ENCODE results near the gene CASTOR1.

Gene CASTOR1

DNA sequence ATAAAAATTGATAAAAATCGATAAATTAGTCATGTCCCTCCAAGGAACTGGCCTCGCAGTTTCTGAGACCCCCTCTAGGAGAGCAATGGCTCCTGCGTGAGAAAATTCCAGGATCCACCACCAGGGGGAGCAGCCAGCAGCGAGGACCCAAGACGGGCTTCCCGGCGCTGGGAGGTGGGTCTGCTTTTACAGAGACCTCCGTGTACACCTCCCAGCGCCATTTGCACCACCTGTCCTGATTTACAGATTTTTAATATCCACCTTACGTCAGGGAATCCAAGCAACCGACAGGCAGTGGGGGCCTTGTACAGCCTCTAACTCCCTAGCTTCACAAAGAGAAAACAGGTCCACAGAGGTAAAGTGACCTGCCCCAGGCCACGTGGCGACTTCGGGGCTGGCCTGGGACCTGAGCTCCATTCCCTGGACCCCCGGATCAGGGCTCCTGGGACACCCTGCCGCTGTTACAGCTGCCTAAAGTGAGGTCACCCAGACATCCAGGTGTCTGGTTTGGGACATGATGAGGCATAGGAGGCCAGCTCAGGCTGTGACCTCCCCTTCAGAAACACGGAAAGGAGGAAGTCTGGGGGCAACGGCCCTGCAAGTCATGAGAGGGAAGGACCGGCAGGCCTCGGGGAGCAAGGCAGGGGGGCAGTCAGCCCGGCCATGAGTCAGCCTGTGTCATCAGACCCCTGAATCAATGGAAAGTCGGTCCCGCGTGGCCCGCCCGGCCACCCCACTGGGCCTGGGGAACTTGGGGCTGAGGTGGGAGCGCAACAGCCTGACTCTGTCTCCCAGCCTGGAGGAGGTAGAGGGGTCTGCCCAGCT lies 26.2 kb downstream of the CASTOR1 start:
- no peak for DNase-seq

DNA sequence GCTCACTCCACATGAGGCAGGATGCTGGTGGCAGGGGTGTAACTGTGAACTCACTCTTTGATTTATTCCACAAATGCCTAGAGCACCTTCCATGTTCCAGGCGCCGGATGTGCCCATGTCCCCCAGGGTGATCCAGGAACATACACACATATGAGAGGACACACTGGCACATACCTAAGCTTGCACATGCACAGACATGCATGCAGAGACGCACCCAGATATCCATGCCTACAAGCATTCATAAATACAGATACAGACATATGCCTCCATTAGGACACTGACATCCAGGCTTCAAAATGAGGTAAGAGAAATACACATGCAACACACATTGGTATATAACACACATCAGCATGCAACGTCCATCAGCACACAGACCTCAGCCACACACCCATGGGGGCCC lies 27.2 kb downstream of the CASTOR1 start:
- DNase-seq = no peak

DNA sequence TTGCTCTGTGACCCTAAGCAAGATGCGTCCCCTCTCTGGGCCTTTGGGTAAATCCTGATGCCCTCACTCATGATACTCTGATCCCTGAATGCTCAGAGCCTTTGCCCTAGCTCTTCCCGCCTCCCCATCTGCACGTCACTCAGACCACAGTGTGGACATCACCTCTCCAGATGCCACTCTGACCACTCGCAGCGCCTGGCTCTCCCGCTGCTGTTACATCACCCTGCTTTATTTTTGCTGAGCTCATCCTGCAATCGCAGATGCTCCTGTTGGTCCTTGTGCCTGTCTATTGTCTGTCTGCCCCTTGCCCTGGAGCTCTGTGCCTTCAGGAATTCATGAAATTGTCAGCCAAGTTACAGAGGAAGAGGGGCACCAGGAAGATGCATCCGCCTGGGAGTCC lies 28.2 kb downstream of the CASTOR1 start:
- DNase-seq = no peak

DNA sequence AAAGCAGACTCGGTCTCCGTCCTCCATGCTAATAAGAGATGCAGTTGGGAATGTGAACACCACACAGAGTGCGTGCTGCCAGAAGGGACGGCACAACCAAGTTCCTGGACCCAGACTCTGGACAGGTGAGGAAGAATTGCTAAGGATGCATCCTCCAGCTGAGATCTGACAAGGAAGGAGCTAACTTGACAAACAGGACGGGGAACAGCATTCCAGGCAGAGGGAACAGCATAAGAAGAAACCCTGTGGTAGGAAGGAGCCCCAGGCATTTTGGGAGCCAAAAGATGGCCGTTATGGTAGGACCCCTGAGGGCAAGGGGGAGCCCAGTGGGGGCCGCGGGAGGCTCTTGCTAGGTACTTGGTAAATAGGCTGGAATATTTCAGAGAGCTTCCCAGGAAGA lies 28.6 kb downstream of the CASTOR1 start:
- DNase-seq = no peak

DNA sequence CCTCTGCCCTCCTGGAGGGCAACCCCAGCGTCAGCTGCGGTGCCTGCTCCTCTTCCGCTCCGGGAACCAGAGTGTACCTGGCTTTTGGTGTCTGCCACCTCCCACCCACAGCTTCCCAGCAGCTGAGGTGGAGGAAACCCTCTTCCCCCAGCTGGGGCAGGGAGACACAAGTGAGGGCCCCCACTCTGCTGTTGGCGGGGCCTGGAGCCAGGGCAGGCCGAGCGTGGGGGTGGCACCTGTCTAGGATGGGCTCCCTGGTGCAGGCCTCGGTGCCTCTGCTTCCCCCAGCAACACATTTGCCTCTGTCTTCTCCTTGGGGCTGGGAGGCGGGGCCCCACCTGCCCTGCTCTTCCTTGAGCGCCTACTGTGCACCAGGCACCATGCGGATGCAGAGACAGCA lies 29.0 kb downstream of the CASTOR1 start:
- DNase-seq = no peak

DNA sequence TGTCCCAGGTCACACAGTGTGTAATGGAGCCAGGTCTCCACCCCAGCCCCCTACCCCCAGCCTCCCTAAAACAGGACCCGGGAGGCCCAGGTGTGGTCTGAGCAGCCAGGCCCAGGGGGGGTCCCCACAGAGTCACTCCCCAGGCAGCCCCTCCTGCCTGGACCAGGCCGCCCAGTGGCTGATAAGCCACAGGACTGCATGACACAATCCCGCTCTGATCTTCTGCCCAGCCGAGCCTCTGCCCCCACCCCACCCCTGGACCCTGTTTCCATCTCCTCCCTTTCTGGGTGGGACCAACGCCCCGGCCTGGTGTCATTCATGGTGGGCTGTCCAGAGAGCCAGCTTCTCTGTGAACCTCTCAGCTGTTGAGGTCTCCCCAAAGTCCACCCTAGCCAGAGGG lies 35.0 kb downstream of the CASTOR1 start:
- DNase-seq = no peak

DNA sequence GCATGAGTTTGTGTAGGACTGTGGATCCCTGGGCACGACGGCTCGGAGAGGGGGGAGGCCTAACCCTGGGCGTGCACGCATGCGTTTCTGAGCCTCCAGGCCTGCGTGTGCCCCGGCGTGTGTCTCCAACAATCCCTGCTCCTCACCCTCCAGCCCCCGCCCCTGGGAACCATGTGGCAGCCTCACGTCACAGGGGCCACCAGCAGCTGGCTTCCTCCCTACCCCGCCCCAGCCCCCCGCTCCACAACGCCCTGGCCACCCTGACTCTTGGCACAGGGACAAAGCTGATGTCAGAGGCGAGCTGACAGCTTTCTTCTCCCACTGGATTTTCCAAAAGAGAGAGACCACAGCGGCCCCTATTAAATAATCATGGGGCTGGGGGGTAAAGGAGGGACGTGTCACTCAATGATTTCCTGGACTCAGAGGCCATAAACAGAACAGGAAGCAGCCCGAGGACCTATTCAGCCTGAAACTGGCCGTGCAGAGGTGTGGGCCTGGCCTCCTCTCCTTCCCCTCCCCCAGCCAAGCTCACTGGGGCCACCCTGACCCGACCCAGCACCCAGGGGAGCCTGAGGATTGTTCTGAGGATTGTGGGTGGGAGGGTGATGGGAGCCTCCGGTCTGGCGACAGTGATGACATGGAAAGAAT lies 36.0 kb downstream of the CASTOR1 start:
- no peak for DNase-seq

DNA sequence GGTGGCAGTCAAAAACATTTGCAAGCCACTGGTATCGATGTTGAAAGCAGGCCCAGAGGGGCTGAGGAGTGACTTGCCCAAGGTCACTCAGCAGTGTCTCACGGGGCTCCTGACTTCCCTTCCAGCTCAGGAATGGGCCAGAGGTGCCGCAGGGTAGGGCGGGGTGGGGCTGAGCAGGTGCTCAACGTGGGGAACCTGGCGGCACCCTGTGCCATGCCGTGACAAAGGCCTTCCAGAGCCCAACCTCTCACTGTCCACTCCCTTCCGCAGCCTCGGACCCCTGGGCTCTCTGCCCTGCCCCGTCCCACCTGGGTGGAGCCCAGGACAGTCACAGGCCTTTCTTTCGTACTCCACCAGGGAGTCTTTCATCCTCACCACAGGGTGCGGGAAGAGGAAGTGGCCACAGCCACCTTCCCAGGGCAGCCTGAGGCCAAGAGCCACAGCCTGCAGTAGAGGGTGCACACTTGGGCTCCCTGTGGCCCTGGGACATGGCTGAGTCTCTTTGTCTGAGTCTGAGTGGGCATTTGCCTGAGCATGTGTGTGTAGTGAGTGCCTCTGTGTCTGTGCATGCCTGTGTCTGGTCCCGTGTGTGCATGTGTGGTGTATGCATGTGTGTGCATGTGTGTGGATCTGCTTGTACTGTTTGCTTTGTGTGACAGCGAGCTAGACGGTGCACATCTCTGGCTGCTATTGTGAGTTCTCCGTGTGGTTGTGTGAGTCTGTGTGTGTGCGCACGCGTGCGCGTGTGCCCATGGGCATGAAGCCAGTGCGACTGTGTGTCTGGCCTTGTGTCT lies 36.7 kb downstream of the CASTOR1 start:
- no peak for DNase-seq

DNA sequence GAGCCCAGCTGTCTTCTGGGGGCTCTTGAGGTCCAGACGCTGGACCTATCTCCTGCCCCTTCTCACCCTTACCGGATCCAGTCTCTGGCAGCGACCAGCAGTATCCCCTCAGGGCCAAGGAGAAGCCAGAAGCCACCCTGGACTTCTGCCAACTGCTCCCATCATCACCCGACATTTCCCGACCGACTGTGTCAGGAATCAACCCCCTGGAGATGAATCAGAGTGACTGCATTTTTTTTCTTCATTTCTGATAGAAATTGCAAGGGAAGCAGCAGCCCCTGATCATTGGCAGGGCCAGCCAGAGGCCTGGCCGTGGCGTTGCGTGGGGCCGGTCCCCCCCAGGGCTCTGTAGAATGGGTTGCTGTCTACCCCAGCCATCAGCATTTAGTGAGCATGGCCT lies 37.6 kb downstream of the CASTOR1 start:
- no peak for DNase-seq

DNA sequence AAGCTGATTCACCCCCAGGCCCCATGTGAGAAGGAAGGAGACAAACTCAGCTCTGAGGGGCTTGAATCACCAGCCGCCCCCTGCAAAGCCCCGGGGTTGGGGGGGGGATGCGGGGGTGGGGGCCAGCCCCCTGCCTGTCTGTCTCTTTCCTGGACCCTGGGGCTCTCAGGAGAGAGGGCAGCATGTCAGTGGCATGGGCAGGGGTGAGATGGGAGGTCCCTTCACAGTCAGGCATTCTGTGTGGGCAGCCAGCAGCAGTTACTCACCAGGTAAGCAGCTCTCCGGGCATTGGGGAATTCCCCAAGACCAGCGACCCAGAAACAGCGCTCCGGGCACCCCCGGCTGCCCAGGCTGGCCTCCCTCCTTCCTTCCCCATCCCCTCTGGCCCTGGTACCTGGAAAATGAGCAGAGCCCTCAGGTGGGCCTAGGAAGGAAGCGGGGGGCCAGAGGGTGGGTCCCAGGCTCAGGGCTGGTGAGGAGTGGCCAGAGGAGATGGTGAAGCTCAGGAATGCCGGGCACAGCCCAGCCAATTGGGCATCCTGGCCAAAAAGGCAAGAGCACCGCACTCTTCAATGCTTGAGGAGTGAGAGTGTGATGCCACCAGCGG lies 38.5 kb downstream of the CASTOR1 start:
- DNase-seq = no peak

DNA sequence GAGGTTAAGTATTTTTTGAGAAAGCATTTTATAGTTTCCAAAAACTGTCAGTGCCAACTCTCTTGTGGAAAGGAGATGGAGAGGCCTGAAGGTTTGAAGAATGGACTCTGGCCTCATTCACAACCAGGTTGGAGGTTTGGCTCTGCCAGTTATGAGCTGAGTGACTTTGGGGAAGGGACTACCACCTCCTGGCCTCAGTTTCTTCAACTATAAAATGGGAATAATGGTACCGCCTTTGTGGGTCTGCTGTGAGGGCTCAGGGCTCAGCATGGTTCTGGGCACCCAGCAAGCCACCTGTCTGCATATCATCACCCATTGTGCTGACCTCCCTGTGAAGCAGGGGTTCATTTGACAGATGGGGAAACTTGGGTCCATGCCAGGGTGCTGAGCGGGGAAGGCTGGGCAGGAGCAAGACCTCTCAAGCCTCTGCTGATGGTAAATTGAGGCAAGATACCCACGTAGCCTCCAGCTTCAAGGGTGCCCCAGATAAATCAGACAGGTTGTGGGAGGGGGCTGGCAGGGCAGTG lies 39.2 kb downstream of the CASTOR1 start:
- DNase-seq = no peak

DNA sequence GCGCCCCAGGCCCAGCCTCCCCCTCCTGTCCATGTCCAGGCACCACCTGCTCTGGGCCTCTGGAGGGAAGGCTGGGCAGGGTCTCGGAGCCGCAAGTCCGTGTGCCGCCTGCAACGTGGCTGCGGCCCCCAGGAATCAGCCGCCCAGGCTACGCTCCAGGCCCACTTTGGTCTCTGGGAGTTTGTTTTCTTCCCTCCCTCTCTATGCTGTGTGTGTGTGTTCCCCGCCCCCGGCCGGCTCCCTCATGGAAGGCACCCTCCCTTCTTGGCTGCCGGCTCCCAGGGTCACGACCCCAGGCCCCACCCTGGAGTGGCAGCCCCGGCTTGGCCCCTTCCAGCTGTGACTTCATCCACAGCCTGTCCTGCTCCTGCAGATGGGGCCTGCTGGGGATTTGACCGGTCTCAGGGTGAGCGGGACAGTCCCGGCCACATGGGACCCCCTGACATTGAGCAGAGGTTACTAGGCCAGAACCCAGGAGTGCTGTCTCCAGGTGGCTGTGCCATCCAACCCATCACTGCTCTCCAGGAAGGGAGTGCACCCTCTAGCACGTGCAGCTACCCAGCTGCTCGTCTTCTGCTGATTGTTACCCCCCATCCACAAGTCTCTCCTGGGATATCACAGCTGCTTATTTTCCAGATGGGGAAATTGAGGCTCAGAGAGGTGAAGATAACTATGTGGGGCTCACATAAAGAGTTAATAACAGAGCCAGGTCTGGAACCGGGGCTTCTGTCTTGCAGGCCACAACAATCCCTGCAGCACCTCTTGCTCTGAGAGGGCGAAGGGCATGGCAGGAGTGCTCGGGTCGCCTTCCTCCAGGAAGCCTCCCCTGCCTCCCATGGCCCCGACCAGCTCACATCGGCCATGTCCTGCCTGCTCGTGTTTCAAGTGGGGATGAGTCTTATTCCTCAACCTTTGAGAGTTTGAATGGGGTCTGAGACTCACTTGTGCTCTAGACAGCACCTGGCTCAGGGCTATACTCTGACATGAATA lies 40.0 kb downstream of the CASTOR1 start:
- DNase-seq = no peak

DNA sequence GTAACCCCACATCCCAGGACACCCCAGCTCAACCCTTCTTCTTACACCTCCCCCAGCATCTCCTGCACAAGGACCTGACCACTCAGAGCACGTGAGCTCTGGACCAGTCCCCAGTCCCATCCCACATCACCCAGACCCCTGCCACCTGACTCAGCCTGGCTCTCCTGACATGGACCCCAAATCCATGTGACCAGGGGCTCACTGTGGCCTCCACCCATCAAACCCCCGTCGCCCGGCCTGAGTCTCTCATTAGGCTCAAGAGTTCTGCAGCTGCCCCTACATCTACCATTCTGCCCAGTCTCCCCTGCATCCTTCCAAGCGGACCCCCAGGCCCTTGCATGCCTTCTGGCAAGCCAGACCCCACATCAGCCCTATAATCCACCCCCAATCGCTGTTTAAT lies 40.8 kb downstream of the CASTOR1 start:
- no peak for DNase-seq

DNA sequence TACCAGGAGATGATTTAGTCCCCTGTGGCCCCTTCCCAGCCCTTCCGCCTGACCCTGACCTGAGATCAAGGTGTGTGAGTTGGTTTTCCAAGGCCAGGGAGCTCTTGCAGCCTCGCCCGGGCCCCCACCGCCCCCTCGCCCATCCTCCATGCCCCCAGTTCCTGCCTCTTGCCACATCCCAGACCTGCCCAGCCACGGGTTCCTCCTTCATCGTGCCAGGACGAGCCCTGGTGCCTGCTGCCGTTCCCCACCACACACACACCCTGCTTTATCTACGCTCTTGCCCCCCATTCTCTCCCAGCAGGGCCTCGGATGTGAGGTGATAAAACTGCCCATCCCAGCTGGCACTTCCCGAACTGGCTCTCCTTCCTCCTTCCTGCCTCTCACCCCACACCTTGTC lies 41.3 kb downstream of the CASTOR1 start:
- no peak for DNase-seq

DNA sequence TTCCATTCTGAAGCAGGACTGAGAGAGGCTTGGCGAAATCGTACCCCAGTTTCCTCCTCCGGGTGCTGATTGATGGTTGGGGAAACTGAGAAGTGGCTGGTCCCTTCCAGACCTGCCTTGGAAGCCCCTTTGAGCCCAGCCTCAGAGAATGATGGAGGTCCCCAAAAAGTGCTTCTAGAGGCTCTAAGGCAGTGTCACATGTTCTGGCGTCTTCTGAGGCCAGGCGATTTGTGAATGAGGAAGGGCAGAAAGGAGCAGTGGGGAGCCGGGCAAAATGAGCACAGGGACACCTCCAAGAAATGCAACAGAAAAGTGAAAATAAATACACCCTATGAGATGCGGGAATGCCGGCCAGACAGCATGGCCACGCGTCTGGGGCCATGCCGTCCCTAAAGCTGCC lies 41.7 kb downstream of the CASTOR1 start:
- DNase-seq = no peak

DNA sequence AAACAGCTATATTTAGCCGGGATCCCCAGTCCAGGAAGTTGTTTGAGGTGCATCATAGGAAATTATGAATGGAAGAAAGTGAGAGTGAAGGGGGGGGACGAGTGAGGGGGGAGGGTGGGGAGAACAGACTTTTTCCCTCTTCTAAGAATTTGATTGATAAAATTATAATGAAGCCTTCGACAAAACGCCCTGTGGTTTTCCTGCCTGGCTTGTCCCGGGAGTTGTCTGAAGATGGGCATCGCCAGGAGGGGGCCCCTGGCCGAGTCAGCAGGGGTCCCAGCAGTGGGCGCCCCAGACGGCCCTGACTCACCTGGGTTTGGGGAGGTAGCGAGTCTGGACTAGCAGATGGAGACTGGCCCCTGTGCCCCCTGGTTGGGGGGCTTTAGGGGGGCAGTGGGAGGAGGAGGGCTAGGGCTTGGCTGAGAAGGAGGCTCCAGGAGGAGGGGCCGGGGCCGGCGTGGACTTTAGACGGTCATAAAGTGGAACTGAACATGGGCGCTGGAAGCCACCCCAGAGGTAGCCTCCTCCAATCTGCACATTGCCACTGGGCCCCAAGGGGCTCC lies 42.4 kb downstream of the CASTOR1 start:
- DNase-seq = no peak

DNA sequence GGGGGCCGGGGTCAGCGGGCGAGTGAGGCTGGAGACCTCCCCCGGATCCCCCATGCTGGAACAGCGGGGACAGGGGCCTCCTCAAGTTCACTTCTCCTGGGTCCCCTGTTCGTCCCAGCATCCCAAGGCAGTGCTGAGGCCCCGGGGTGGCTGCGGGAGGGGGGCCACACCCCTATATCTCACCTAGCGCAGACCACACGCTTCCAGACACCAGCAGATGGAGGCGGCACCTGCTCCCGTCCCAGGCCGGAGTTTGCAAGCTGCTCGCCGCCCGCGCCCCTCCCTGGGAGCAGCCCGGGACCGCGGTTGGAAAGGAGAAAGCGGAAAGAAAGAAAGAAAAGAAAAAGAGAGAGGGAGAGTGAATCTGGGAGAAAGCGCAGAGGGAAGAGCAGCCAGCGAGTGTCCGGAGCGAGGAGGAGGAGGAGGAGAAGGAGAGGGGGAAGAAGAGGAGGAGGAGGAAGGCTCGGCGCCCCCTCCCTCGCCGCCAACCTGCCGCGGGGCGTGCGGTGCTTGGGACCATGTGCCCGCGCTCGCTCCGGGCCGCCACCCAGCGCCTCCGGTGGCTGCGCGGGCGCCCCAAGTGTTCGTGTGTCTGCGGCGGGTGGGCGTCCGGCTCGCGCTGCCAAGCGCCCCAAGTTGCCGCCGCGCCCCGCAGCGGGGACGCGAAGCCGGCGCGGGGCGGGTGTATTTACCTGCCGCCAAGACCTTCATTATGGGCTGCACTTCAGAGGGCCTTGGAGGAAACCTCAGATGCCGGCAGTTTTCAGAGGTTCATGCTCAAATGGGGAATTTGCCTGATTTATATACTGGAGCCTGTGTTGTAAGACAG lies 43.1 kb downstream of the CASTOR1 start, which contains the start of gene LIF:
Gene LIF, minus strand, starts transcription at position 775 of the 829 bp plus-strand sequence. Its CDS starts 64 bp downstream, at position 711.
- DNase-seq = no peak

DNA sequence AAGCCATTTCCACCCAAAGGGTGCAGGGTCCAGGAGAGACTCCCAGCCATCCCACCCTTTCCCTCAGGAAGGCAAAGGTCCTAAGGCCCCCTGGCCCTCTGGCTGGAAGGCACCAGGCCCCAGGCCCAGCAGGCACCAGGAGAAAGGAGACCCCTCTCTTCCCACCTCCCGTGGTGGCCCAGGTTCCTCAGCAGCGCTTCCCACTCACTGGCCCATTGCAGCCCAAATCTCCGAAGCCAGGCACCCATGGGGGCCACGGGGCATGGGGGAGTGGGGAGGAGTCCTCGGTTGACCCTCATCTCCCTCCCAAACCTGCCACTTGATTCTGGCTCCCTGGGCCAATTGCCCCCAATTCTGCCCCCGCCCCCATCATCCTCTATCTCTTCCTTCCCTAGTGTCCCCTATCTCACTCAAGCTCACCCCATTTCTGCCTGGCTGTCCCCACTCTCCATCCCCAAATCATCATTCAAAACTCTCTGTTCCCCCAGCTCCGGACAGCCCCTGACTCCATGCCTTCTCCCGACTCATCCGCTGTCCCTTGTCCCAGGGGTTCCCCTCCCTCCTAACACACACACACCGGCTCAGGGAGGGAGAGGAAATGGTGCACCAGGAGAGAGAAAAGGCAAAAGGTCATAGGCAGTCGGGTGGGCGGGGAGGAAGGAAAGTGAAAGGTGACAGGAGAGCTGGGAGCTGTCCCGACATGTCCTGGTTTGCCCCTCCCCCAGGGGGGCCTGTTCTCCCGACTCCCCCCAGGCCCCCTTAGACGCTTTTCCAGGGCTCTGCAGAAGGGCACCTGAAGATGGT lies 43.9 kb downstream of the CASTOR1 start:
- no peak for DNase-seq

DNA sequence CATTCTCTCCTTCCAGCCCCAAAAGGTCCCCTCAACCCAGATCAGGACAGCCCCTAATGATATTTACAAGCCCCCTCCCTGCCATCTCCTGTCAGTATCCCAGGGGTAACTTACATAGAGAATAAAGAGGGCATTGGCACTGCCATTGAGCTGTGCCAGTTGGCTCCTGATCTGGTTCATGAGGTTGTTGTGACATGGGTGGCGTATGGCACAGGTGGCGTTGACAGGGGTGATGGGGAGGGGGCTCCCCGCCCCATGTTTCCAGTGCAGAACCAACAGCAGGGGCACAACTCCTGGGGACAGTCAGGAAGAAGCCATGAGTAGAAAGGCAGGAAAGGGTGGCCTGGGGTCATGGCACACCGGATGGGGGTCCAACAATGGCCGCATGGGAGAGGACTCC lies 44.7 kb downstream of the CASTOR1 start:
- DNase-seq = no peak

Data from activated gamma-delta T cell (primary cell).